KG1 (cell line): ENCODE data around the gene SMURF1.

ENCODE experiments used
- DNase-seq: peaks from one replicate; lab custom pipeline; 2025; lab: John Stamatoyannopoulos, UW

The SMURF1 gene

DNA sequence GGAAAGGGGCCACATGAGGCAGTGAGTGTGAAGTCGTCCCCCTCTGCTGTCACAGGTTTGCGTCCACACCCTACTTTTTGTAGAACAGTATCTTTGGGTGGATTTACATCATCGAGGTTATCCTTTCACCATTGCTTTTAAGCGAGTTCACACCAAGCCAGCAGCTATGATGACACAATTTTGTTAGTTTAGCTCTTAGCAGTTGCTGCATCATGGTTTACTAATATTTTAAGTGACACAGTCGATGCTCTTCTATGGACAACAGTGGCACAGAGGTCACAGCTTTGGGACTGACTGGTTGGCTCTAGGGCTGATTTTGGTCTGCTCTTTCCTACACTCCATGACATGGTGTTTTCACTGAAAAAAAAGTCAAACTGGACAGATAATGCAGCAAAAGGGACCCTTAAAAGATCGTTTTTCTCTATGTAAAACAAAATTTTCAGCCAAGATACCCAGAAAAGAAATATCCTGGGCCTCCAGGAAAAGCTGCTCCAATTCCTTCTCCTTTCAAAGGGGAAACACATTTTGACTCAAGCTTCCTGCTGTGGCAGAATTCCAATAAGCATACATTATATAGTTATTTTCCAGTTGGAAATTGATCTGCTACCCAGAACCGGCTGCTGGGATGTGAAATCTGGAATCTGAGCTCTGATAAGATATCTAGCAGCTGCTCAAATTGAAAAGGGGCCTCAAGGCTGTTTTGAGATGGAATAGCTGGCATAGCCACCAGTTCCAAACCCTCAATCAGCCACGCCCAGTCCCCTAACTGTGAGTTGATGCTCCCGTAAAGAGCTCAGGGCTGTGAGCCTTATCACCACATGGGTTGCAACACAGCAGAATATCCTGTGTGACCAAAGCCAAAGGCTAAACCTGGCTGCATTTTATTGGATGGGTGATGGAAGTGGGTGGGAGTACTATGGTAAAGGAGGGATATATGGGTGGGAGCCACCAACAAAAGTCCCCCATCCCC lies 114.2 kb downstream of the SMURF1 start:
- DNase-seq, result no peak

DNA sequence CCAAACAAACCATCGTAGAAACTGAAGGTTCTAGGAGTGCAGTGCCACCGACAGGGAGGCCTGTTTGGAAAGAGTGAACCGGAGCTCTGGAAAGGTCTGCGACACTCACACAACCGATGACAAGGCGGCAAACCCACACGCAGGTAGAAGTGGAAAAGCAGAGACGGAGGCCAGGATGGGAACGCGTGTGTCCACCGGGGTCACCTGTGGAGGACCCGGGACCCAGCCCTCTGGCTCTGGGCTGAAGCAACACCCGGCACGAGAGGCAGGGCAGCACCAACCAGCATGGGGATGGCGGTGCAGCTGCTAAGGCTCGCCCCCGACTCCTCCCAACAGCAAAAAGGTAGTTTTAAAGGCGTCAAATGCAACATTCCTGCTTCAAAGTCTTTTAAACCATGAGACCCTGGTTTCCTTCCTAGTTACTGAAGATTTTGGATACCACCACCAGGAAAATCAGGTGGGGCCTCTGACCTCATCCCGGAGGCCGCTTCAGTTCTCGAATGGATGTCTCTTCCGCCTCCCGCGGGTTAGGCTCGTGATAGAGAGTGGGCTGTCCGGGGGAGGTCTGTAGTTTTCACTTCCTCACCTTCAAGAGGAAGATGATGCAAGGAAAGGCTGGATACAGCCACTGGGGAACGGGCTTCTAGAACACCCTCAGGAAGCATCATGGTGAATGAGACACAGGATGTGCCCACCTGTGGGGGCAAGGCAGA lies 115.5 kb downstream of the SMURF1 start:
- no peak for DNase-seq

DNA sequence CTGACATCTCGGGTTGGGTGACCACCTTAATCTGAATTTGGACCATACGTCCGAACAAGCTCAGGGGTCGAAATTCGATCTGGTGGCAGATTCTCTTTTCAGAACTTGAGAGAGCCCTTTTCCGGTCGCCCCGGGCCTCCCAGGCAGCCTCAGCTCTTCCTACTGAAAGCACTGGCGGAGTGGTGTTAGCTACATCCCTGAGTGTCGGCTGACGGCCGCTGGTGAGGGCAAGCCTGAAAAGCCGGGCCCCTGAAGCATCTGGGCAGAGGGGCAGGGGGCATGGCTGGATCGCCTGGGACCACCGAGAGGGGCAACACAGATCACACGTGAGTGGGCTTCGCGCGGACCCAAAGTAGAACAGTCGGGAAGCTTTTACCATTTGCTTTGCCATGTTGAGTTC lies 116.1 kb downstream of the SMURF1 start:
- no peak for DNase-seq

DNA sequence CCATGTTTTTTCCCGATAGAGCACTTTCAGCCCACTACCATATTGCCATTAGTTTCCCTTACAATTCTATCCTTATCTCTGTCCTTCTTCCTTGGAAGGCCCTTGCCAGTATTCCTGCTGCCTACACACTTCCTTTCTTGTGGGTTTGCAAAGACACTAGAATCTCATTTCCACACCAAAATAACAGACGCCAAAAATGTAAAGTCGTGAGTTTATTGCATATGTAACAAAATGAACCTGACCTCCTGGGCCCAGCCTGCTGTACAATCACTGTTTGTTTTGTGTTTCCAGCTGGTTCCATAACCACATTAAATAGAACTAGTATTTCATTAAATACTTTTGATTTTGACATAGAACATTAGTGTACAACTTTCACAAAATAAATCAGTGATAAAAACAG lies 116.7 kb downstream of the SMURF1 start:
- DNase-seq, result no peak

DNA sequence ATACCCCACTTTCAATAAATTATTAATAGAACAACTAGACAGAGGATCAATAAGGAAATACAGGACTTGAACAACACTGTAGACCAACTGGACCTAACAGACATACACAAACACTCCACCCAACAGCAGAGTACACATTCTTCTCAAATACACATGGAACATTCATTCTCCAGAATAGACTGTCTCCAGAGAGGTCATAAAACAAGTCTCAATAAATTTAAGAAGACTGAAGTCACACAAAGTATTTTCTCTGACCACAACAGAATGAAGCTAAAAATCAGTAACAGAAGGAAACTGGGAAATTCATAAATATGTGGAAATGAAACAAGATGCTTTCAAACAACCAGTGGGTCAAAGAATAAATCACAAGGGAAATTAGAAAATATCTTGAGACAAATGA lies 119.8 kb downstream of the SMURF1 start:
- DNase-seq, result no peak

DNA sequence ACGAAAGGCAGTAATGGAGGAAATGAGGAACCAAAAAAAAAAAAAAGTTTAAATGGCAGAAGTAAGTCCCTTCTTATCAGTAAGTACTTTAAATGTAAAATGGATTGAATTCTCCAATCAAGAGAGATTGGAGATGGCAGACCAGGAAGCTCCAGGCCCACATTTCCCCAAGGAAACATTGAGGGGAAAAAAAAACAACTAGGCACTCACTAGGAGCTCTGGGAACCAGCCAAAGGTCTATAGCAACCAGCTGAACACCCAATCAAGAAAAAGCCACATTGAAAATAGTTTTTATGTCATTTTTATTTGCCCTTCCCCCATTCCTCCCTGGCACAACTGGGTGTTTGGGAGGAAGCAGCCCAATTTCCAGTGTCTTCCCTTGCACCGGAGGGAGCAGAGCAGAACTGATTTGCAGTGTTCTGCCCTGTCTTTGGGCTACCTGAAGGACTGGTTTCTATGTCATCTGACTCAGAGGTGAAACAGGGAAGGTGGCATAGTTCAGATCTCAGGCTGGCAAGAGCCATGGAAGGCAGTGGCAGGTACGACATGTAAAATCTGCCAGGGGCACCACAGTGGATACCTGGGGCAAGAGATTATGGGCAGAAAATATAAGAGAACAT lies 121.9 kb downstream of the SMURF1 start:
- no peak for DNase-seq

DNA sequence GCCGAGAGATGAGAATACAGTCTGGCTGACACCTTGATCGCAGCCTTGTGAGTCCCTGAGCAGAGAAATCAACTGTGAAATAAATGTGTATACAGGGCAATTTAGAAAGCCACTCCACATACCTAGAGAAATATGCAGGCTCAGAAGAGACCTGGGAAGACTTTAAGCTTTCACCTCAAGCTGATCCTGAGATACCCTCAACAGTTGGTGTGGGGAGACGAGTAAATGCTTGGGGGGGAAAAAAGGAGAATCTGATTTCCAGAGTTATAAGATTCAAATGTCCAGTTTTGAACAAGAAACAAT lies 123.5 kb downstream of the SMURF1 start:
- DNase-seq, result no peak

DNA sequence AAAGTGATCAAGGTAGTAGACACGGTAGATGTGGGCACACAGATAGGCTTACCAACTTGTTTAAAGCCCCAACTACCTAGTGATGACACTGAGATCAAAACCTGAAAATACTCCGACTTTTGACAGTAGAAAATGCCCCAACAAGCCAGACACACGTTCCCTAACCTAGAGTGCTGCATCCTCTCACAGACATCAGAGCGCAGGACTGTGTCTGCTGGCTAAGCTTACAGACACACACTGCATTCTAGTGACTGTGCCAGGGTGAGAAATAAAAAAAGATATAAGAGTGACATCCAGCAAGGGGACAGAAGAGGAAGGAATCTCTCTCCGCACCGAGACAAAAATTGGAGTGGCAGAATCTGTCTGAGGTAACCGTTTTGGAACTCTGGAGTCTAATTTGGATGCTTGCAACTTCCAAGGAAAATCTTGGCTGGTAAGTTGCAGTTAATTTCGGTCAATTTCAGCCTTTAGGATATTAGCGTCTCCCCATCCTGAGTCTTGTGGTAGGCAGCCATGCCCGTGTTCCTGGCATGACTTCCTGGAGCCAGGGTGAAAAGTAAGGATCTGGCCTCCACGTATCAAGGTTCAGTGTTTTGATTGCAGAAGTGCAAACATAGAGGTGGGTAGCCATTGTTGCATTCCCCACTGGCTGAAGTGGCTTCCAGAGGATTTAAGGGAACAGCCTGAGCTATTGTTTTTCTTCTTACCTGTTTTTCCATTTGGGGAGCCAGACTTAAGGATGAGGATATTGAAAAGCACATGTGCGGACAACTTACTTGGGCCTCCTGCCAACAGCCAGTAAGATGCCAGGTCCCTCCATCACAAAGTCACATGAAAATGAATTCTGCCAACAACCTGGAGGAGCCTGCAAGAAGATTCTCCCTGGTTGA lies 124.1 kb downstream of the SMURF1 start:
- no peak for DNase-seq

DNA sequence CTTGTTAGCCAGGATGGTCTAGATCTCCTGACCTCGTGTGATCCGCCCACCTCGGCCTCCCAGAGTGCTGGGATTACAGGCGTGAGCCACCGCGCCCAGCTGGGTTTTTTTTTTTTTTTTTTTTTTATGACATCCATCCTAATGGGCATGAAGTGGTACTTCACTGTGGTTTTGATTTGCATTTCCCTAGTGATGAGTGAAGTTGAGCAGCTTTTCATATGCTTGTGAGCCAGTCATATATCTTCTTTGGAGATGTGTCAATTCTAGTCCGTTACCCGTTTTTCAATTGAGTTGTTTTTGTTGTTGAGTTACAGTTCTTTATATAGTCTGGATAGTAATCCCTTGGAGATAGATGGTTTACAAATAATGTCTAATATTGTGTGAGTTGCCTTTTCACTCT lies 127.7 kb downstream of the SMURF1 start:
- DNase-seq, result no peak

DNA sequence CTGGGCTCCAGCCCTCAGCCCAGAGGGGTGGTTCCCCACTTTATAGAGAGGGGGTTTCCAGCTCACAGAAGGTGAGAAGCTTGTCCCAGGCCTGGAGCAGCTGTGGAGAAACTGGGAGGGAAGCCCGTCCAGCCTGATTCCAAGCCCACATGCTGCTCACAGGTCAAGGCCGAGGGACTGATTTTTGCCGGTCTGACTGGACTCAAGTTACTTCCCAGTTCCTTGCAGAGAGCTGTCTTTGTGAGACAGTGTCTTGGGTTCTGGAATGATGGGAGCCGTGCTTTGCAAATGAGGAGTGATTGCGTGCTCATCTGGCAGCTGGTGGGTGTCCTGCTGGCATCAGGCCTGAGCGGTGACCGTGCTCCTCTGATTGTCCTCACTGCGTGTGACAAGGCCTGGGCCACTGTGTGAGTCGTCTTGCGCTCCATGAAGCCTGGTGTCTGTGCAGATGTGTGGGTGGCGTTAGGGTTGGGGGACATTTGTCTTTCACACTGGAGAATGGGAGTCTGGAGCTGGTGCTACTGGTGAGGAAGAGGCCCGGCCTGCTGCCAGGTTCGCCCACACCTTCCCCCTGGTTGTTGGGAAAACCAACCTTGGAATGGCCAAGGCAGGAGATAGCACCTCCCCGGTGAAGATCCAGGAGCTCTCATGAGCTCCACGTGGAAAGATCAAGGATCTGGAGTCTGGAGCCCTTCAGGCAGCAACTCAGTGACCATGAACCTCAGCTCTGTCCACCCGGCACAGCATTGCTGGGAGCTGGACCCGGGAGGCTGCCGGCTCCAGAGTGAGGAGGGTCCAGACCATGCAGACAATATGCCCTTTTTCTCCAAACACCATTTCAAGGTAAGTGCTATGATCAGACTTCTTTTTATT lies 129.6 kb downstream of the SMURF1 start:
- DNase-seq, result no peak

DNA sequence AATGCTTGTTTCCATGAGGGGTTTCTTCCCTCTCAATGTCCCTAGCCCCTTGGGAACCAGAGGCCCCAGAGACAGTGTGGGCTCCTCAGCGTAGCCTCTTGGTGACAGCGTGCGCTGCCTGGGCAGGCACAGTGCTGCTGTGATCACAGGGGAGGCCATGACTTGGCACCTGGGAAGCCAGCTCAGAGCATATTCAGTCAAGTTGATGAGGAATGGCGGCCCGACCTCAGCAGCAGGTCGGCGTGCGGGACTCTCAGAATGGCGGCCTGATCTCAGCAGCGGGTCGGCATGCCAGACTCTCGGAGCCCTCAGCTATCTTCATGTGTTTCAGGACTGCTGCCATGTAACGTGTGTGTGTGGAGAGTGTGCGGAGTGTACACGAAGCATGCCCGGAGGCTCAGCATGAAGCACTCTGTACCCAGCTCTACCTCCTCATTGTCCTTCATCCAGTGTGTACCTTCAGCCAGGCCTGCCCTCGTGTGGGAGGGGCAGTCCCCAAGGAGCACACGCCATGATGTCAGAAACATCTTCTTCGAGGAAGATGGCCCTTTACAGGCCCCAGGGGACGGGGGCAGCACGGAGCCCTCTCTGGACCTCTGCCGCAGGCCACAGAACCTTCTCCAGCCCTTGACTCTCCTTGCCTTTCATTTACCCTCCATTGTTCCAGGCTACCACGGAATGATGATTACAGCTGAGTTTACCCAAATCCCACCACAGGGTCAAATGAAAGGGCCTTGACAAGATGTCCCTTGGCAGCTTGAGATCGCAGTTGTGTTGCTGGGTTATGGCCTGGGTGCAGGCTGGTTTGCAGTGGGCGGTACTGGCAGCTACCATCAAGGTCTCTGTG lies 130.4 kb downstream of the SMURF1 start:
- no peak for DNase-seq

DNA sequence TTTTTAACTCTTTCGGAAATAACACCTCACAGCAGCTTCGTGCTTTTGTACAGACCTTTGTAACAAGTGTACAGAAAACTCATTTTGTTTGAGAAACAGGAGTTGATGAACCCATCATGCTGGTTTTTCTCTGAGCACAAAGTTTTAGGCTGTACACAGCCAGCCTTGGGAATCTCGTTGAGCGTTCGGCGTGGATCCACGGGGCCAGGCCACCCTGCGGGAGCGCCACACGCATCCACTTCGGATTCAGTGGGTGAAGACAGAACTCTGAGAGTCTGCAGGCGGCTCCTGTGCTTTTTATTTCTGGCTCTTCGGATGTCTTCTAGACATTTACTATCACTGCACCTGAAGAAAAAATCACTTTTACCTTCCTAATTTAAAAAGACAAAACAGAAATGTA lies 131.2 kb downstream of the SMURF1 start:
- DNase-seq, result no peak

DNA sequence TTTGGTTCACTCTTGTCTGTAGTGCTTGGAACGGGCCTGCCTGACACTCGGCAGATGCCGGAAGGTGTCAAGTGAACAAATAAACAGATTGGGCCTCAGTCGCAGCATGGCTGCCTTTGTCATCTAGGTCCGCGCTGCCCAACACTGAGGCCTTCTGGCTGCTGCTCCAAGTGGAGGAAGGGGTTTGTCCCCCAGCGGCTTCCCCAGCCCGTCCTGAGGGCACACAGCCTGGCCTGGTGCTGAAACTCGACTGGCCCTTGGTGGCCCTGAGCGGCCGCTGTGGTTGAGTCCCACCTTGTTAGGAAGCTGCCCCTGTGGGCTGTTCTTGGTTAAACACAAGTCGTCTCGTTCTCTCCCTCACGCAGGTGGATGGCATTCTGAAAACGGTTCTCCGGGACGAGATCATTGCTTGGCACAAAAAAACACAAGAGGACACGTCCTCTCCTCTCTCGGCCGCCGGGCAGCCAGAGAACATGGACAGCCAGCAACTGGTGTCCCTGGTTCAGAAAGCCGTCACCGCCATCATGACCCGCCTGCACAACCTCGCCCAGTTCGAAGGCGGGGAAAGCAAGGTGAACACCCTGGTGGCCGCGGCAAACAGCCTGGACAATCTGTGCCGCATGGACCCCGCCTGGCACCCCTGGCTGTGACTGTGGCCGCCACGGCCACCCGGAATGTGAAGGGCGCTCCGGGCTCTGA lies 132.1 kb downstream of the SMURF1 start:
- no peak for DNase-seq

DNA sequence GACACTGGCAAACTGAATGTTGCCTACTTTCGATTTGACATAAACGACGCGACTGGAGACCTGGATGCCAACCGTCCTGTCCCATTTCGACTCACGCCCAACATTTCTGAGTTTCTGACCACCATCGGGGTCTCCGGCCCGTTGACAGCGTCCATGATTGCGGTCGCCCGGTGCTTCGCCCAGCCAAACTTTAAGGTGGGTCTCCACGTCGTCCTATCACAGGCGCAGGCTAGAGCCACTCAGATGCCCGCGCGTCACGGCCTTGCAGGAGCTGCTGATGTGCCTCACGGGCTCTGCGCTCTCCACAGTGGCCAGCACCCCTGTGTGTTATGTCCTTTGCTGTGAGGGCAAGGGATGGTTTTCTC lies 132.6 kb downstream of the SMURF1 start:
- no peak for DNase-seq

DNA sequence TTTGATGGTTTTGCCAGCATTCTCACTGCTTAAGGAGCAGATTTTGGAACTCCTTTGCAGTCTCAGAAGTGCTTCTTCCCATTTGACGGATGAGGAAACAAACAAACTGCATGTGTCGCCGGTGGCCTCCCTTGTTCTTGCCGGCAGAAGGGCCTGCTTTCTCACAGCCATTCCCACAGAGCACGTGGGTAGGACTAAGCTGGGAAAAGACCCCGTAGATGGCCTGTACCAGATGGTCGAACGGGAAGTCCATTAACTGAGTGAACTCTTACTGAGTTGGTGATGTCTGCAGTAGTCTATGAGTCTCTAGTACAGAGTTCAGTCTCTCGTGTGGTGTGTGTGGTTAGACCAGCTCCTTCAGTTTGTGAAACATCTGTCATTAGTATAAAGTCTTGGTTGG lies 133.6 kb downstream of the SMURF1 start:
- no peak for DNase-seq

DNA sequence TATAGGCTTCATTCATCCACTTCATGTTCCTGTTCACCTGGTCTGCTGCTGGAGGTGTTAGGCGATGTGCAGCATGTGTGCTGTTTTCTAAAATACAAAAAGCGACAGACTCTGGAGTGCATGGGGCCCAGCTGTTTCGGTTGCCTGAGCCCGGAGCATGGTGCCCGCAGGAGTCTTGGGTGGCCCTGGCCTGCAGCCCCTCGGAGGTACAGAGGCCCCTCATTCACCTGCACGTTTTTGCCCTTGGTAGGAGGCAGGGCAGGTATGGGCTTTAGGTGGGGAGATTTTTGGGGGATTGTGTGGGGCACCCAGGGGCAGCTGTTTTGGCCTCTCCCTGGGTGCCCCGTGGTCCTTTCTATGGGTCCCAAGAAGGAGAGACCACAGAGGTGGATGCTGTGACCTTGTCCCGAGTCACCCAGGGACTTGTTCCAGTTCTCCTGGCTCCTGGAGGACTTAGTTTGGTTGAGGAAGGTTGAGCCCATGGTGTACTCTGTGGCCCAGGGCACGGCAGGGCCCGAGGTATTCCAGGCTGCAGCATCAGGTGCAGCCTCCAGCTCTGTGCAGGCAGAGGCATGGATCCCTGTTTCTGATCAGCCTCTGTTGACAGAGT lies 134.9 kb downstream of the SMURF1 start:
- DNase-seq, result no peak

DNA sequence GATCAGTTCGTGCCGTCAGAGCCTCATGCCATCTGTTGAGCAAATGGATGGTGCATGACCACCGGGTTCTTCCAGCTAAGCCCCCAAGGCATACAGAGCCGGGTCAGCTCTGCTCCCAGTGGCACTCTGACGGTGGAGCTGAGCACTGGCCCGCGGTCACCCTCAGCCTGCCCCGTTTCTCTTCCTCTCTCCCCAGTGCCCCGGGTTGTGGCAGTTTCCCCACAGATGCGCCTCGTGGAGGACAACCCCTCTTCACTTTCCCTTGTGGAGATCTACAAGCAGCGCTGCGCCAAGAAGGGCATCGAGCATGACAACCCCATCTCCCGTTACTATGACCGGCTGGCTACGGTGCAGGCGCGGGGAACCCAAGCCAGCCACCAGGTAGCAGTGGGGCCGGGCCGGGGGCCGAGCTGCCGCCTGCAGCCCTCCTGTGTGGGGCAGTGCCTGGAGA lies 135.7 kb downstream of the SMURF1 start:
- DNase-seq, result no peak

DNA sequence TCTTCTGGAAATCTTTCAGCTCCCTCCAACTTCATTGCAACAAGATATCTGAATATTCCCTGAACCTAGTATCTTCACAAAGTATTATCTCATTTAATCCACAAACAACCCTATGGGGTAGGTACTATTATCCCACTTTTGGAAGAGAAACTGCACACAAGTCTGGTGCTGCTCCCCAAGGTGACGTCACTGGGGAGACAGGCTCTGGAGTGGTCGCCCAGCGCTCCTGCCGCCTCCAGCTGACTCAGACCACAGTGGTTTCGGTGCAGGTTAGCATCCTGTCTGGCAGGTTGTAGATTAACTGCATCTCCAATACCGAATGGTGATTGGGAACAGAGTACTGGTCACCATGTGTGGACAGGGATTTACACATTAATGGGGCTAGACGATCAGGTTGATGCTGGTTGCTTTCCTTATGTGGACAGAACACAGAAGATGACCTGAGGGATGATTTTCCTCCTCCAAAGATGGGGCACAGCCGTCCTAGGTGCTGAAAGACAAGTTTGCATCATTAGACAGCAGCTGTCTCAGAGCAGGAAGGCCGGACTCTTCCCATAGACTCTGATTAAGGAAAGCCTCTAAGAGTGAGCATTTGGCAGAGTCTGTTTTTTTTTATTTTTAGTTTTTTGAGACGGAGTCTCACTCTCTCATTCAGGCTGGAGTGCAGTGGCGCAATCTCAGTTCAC lies 137.0 kb downstream of the SMURF1 start:
- no peak for DNase-seq
